K562 (cell line): ENCODE data around the gene PIK3CB. TPM values are rescaled to one million over a fixed set of nuclear protein-coding genes. Genes with fewer than 3 reads are reported as not detected.

Experiments
- ATAC-seq: fragments of 200-7000 bp; cut with Tn5 transposase; 3 replicates; pipeline ENCODE4 v1.9.1; 2020; ENCODE audit warnings: moderate library complexity
- BruUV-seq: library from RNA; stranded (reverse); fragments of 400-500 nt; replicated peaks from 2 replicates; lab custom pipeline; 2021; lab: Mats Ljungman, UMichigan
- CTCF ChIA-PET: fragments of 300-600 bp; formaldehyde crosslinking; extraction: SDS; loops from one replicate; lab custom pipeline; 2021; ENCODE audit warnings: low intra/inter-chr PET ratio; lab: Yijun Ruan, JAX
- POLR2A ChIA-PET: fragments of 300-600, 350-650 bp; sonication (Branson Sonifier 250); formaldehyde crosslinking; extraction: SDS; loops from one replicate; lab custom pipeline; 2021; ENCODE audit warnings: antibody characterized with exemption, inconsistent platforms; lab: Yijun Ruan, JAX
- DNase-seq, 4 experiments: peaks; one replicate each; pipeline versions ENCODE4 v3.0.0 to v3.0.0-alpha.2; 2011 to 2018; ENCODE audit warnings: low spot score in 3 of 4, mixed read lengths in 3 of 4; ENCODE audit errors: extremely low read depth in 1 of 4
- FAIRE-seq: peaks from 2 replicates; lab custom pipeline; 2011; peaks lifted over from hg19 to GRCh38; lab: Jason Lieb, UNC
- H2AFZ ChIP-seq: 2 replicates; pipeline ENCODE4 v1.6.0; 2011; ENCODE audit warnings: low read depth, low read length, control low read depth, inconsistent platforms
- H3K27ac ChIP-seq: fragments of 200-600 bp; 3 replicates; pipeline ENCODE4 v1.8.0; 2011; ENCODE audit warnings: low read depth, mild to moderate bottlenecking, control low read depth, inconsistent platforms, low read length, moderate library complexity, mixed read lengths; ENCODE audit errors: extremely low read depth
- H3K27me3 ChIP-seq, 2 experiments: fragments of 300-600 bp in 1 of 2; 2 replicates in 1 of 2; 3 replicates in 1 of 2; pipeline versions ENCODE4 v1.6.0 to v1.8.0; 2011; ENCODE audit warnings: inconsistent platforms in 2 of 2, low read length in 2 of 2, mild to moderate bottlenecking in 1 of 2, mixed read lengths in 1 of 2, moderate library complexity in 1 of 2; ENCODE audit not compliant: control insufficient read depth in 2 of 2, insufficient read depth in 2 of 2
- H3K36me3 ChIP-seq: fragments of 300-600 bp; 3 replicates; pipeline ENCODE4 v1.8.0; 2011; ENCODE audit warnings: mild to moderate bottlenecking, low read length, inconsistent platforms; ENCODE audit not compliant: control insufficient read depth, insufficient read depth
- H3K4me1 ChIP-seq, 2 experiments: fragments of 200-600 bp in 1 of 2; replicated peaks in 1 of 2; 2 replicates in 1 of 2; 3 replicates in 1 of 2; pipeline versions ENCODE4 v1.5.1 to v1.8.0; 2011; ENCODE audit warnings: inconsistent platforms in 2 of 2, low read length in 2 of 2, mild to moderate bottlenecking in 1 of 2, mixed read lengths in 1 of 2, moderate library complexity in 1 of 2; ENCODE audit not compliant: control insufficient read depth in 2 of 2, insufficient read depth in 2 of 2
- H3K4me2 ChIP-seq: 2 replicates; pipeline ENCODE4 v1.6.1; 2011; ENCODE audit warnings: low read length, control low read depth, inconsistent platforms, mixed read lengths; ENCODE audit not compliant: insufficient read depth
- H3K4me3 ChIP-seq: fragments of 200-600 bp; sonication (generic), shearing (Covaris generic); 2 replicates; pipeline ENCODE4 v1.5.1; 2016; ENCODE audit warnings: control low read depth, inconsistent platforms
- H3K79me2 ChIP-seq: fragments of 200-600 bp; 3 replicates; pipeline ENCODE4 v1.8.0; 2011; ENCODE audit warnings: low read length, inconsistent platforms; ENCODE audit not compliant: control insufficient read depth, insufficient read depth
- H3K9ac ChIP-seq, 2 experiments: 2 replicates each; pipeline versions ENCODE4 v1.6.0 to v1.6.1; 2011; ENCODE audit warnings: low read depth in 2 of 2, low read length in 2 of 2, control low read depth in 1 of 2, inconsistent platforms in 1 of 2, mild to moderate bottlenecking in 1 of 2, mixed read lengths in 1 of 2; ENCODE audit not compliant: insufficient read depth in 1 of 2
- H3K9me1 ChIP-seq: one replicate; pipeline ENCODE4 v1.6.0; 2011; ENCODE audit warnings: inconsistent platforms, mild to moderate bottlenecking, low read length, moderate library complexity; ENCODE audit not compliant: control insufficient read depth, insufficient read depth
- H3K9me3 ChIP-seq: replicated peaks from 2 replicates; pipeline ENCODE4 v1.5.1; 2011; ENCODE audit warnings: low read depth, low read length, inconsistent platforms; ENCODE audit not compliant: control insufficient read depth, insufficient read depth
- H4K20me1 ChIP-seq: replicated peaks from 2 replicates; pipeline ENCODE4 v1.6.1; 2011; ENCODE audit warnings: low read length, inconsistent platforms, mixed read lengths; ENCODE audit not compliant: control insufficient read depth, insufficient read depth
- BCOR ChIP-seq: fragments of 450-650 bp; IDR thresholded peaks from 2 replicates; pipeline ENCODE4 v1.6.1; 2016
- CBX1 ChIP-seq: sonication (generic); IDR thresholded peaks from 2 replicates; pipeline ENCODE4 v1.6.1; 2016; ENCODE audit warnings: antibody characterized with exemption, low read depth, mild to moderate bottlenecking
- CREBBP ChIP-seq: IDR thresholded peaks from one replicate; pipeline ENCODE4 v1.6.1; 2012; ENCODE audit warnings: low read depth, mild to moderate bottlenecking, control low read depth, inconsistent platforms, low read length
- ID3 ChIP-seq, 2 experiments: fragments of 250-450 bp in 1 of 2; fragments of 450-650 bp in 1 of 2; sonication (Bioruptor Pico) in 1 of 2; IDR thresholded peaks; 2 replicates each; pipeline versions ENCODE4 v1.6.1 to v1.8.0; 2016 to 2021; ENCODE audit warnings: mild to moderate bottlenecking in 2 of 2, moderate library complexity in 2 of 2, missing compliant biosample characterization in 1 of 2, missing genetic modification characterization in 1 of 2
- KDM4B ChIP-seq, 2 experiments: fragments of 450-650 bp in 1 of 2; sonication (generic) in 1 of 2; IDR thresholded peaks; 2 replicates each; pipeline ENCODE4 v1.6.1; 2016 to 2017; ENCODE audit warnings: borderline replicate concordance in 2 of 2, antibody characterized with exemption in 1 of 2, low read depth in 1 of 2, mild to moderate bottlenecking in 1 of 2
- NKRF ChIP-seq: fragments of 450-650 bp; IDR thresholded peaks from 2 replicates; pipeline ENCODE4 v1.6.1; 2016; ENCODE audit warnings: borderline replicate concordance
- PHF8 ChIP-seq: fragments of 200-600 bp; sonication (generic); IDR thresholded peaks from 2 replicates; pipeline ENCODE4 v1.6.1; 2012; ENCODE audit warnings: mixed run types, mild to moderate bottlenecking, inconsistent platforms, low read length, moderate library complexity, borderline replicate concordance
- RCOR1 ChIP-seq, 2 experiments: IDR thresholded peaks; 2 replicates each; pipeline ENCODE4 v1.6.1; 2012; ENCODE audit warnings: low read depth in 2 of 2, low read length in 2 of 2, borderline replicate concordance in 1 of 2, improper control_type of control experiment in 1 of 2
- SAFB ChIP-seq: fragments of 200-400 bp; formaldehyde crosslinking; IDR thresholded peaks from 2 replicates; pipeline ENCODE4 v1.6.1; 2017; ENCODE audit warnings: low read depth, low read length, borderline replicate concordance
- SUPT5H ChIP-seq: fragments of 450-650 bp; IDR thresholded peaks from 2 replicates; pipeline ENCODE4 v1.6.1; 2016
- TBP ChIP-seq: optimal IDR thresholded peaks from 2 replicates; pipeline ENCODE3; 2011; ENCODE audit warnings: low read depth, low read length, improper control_type of control experiment
- TEAD1 ChIP-seq, 2 experiments: fragments of 450-650 bp in 1 of 2; sonication (generic) in 1 of 2; formaldehyde crosslinking; IDR thresholded peaks; 2 replicates each; pipeline versions ENCODE4 v1.4.0 to v1.8.0; 2020 to 2022; ENCODE audit warnings: mild to moderate bottlenecking in 2 of 2, missing genetic modification reagents in 1 of 2
- TOE1 ChIP-seq, 2 experiments: fragments of 450-650 bp in 1 of 2; sonication (generic) in 1 of 2; formaldehyde crosslinking in 1 of 2; IDR thresholded peaks; 2 replicates each; pipeline versions ENCODE4 v1.7.1 to v1.8.0; 2016 to 2022; ENCODE audit warnings: borderline replicate concordance in 2 of 2, mild to moderate bottlenecking in 2 of 2, antibody characterized with exemption in 1 of 2, inconsistent platforms in 1 of 2, low read depth in 1 of 2, missing genetic modification reagents in 1 of 2, moderate library complexity in 1 of 2
- ZBTB26 ChIP-seq: fragments of 450-650 bp; formaldehyde crosslinking; IDR thresholded peaks from 2 replicates; pipeline ENCODE4 v1.4.0; 2022; ENCODE audit warnings: missing genetic modification characterization
- ZNF41 ChIP-seq: fragments of 250-450 bp; sonication (Bioruptor Pico); conservative IDR thresholded peaks from 2 replicates; pipeline ENCODE4 v1.4.0; 2020; ENCODE audit warnings: mild to moderate bottlenecking
- ZNF436 ChIP-seq: fragments of 250-450, 450-650 bp; sonication (Bioruptor Pico); formaldehyde crosslinking; IDR thresholded peaks from 2 replicates; pipeline ENCODE4 v1.7.0; 2020; ENCODE audit warnings: mild to moderate bottlenecking
- ZNF699 ChIP-seq: fragments of 250-450 bp; sonication (Bioruptor Pico); IDR thresholded peaks from 2 replicates; pipeline ENCODE4 v1.8.0; 2021; ENCODE audit warnings: mild to moderate bottlenecking, moderate library complexity; ENCODE audit not compliant: insufficient replicate concordance
- WGBS: fragments of 100-300 bp; shearing (Covaris generic); methylation state at CpG from one replicate; pipeline ENCODE4 v1.1.6; 2016; ENCODE audit warnings: low coverage, mixed read lengths; ENCODE audit not compliant: insufficient coverage; ENCODE audit errors: missing lambda C conversion rate; 5-methylcytosine and 5-hydroxymethylcytosine counted together
- in situ Hi-C: fragments of 300-500 bp; cut with MboI; formaldehyde crosslinking; loops from 4 replicates; pipeline ENCODE4 v1.15.0; 2018; ENCODE audit warnings: inconsistent platforms, mixed read lengths
- intact Hi-C: fragments of 100-400 bp; cut with micrococcal nuclease; formaldehyde crosslinking; loops from 2 replicates; pipeline ENCODE4 v1.14.2; 2022
- polyA plus RNA-seq, 8 experiments: library from polyadenylated mRNA; depleted of rRNA in 4 of 8; stranded (reverse) in 5 of 8; unstranded in 3 of 8; fragments of >200 nt; fragmentation: Nextera tagmentation in 2 of 8; fragmentation: Illumina TruSeq in 1 of 8; extraction: Ambion mirVana in 2 of 8; extraction: Trizol in 1 of 8; gene quantifications; 2 replicates each; pipeline versions ENCODE4 v1.2.1 to v1.2.3, GENCODE V29; 2011 to 2014; ENCODE audit warnings: inconsistent platforms in 1 of 8, missing spikeins in 1 of 8
- total RNA-seq, 7 experiments: library from RNA; depleted of rRNA in 6 of 7; stranded (reverse); fragments of >200 nt in 6 of 7; fragmentation: Illumina TruSeq in 2 of 7; extraction: Trizol in 2 of 7; gene quantifications; 2 replicates each; pipeline versions ENCODE4 v1.2.1 to v1.2.3, GENCODE V29; 2011 to 2021; ENCODE audit warnings: low replicate concordance in 1 of 7

Gene PIK3CB
- total and polyA plus RNA-seq, 9 of the 15 experiments (the other 6 are each of a cell fraction or from before 2014, with no cell fraction given): 15.3 to 62.6 (median 28.3) TPM

- no peak for TF ChIP-seq ZNF41 (CRISPR knock-in tag)
- 0 out of 4 replicates have a peak, but pooled peaks of 1 of the 2 experiments have one; percentile 19 for TF ChIP-seq RCOR1 (IDR thresholded peaks at IDR 0.05; ENCODE audit: borderline replicate concordance in 1 of 2, low read depth in 2 of 2, low read length in 2 of 2)
- no peak for TF ChIP-seq ZNF436
- no peak for TF ChIP-seq ID3 (CRISPR knock-in tag; IDR thresholded peaks at IDR 0.05)
- TF ChIP-seq ID3 (tag; IDR thresholded peaks at IDR 0.05): 0 out of 2 replicates have a peak, but pooled peaks have one; percentile 31
- TF ChIP-seq TEAD1 (CRISPR knock-in tag; IDR thresholded peaks at IDR 0.05): no peak
- TF ChIP-seq PHF8: 0 out of 2 replicates have a peak, but pooled peaks have one; percentile 22
These were observed 27.8 kb upstream of the PIK3CB start (continued) for GRCh38 chr3:138862531-138862923.

GRCh38 chr3:138861798-138862197 is 27.1 kb upstream of the PIK3CB start:
- Histone ChIP-seq H3K27ac (peak overlapping the region; percentile 75; the same call in 1 of the 3 replicates), H3K4me3 (no peak overlapping the region), H3K27me3 (no peaks in the 10 kb centered on the region), H3K9me1 (no peaks in the 10 kb centered on the region), H4K20me1 (no peaks in the 10 kb centered on the region), H3K36me3 (no peaks in the 10 kb centered on the region), H3K4me2 (no peak overlapping the region), H3K4me1 (peaks cover 20 to 31% of the 10 kb centered on the region in 2 experiments; a peak in 4 of 5 replicates), H2AFZ (peak overlapping the region; percentile 96), H3K79me2 (no peaks in the 10 kb centered on the region), H3K9ac (peak overlapping the region; percentile 2 to 28; a peak in 2 of 4 replicates), H3K9me3 (no peaks in the 10 kb centered on the region)
- DNase-seq (peak in 1 of 4 experiments; percentile 42), ATAC-seq (peak; percentile 7; the same call in 2 of the 3 replicates), FAIRE-seq (no peak)
- intact Hi-C loops: loop anchor here (2.0 kb wide), 1 partner anchor 27 kb away; the partner anchor contains the start of gene PIK3CB
- ChIA-PET CTCF (no interaction called here), POLR2A (interaction anchor here (1.0 kb wide), 2 partner anchors 12 to 14 kb away, joined by 3 to 6 read pairs; no protein-coding TSS in a partner anchor)
- WGBS: 55% methylated on average over 5 of the region's 5 CpGs
- BruUV-seq: no TSS peak
- in situ Hi-C loops: no loop called here
- no peak for TF ChIP-seq NKRF
- no peak for TF ChIP-seq CBX1
- TF ChIP-seq BCOR: no peak
- no peak for TF ChIP-seq KDM4B (IDR thresholded peaks at IDR 0.05; ENCODE audit: borderline replicate concordance in 2 of 2, low read depth in 1 of 2)
- TF ChIP-seq TOE1 (IDR thresholded peaks at IDR 0.05; ENCODE audit: borderline replicate concordance): no peak
- TF ChIP-seq TOE1 (CRISPR knock-in tag; IDR thresholded peaks at IDR 0.05; ENCODE audit: borderline replicate concordance, low read depth): no peak
- no peak for TF ChIP-seq TBP
- TF ChIP-seq ZNF699: no peak
- no peak for TF ChIP-seq ZBTB26 (CRISPR knock-in tag)
- no peak for TF ChIP-seq SAFB
- TF ChIP-seq SUPT5H: no peak
- TF ChIP-seq CREBBP: no peak
